ENCODE results near the gene PAPLN.

The PAPLN gene

GRCh38 chr14:73248108-73248868 lies 11.0 kb downstream of the PAPLN start:
- no peak for DNase-seq

- DNase-seq: no peak
Observed at GRCh38 chr14:73249108-73249507, 11.8 kb downstream of the PAPLN start.

GRCh38 chr14:73249564-73250316 lies 12.4 kb downstream of the PAPLN start:
- DNase-seq: no peak

- no peak for DNase-seq
Observed at GRCh38 chr14:73250317-73250713, 13.0 kb downstream of the PAPLN start.

- no peak for DNase-seq
Observed at GRCh38 chr14:73250781-73251500, 13.6 kb downstream of the PAPLN start.

DNA sequence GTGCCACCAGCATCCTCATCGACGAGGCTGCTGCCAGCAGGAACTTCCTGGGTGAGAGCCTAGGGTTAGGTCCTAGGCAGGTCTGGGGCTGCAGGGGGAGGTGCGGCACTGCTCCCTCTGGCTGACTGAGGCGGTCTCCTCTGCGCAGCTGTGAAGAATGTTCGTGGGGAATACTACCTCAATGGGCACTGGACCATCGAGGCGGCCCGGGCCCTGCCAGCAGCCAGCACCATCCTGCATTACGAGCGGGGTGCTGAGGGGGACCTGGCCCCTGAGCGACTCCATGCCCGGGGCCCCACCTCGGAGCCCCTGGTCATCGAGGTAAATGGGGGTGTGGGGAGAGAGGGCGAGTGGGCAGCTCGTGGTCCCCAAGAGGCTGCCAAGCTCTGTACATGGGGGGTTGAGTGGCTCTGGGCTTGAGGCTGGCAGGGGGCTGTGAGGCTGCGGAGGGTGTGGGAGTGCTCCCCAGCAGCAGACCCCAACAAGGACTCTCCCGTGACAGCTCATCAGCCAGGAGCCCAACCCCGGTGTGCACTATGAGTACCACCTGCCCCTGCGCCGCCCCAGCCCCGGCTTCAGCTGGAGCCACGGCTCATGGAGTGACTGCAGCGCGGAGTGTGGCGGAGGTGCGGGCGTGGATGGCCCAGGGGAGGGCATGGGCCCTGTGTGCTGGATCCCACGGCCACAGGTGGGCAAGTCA lies 14.4 kb downstream of the PAPLN start:
- DNase-seq: no peak

DNA sequence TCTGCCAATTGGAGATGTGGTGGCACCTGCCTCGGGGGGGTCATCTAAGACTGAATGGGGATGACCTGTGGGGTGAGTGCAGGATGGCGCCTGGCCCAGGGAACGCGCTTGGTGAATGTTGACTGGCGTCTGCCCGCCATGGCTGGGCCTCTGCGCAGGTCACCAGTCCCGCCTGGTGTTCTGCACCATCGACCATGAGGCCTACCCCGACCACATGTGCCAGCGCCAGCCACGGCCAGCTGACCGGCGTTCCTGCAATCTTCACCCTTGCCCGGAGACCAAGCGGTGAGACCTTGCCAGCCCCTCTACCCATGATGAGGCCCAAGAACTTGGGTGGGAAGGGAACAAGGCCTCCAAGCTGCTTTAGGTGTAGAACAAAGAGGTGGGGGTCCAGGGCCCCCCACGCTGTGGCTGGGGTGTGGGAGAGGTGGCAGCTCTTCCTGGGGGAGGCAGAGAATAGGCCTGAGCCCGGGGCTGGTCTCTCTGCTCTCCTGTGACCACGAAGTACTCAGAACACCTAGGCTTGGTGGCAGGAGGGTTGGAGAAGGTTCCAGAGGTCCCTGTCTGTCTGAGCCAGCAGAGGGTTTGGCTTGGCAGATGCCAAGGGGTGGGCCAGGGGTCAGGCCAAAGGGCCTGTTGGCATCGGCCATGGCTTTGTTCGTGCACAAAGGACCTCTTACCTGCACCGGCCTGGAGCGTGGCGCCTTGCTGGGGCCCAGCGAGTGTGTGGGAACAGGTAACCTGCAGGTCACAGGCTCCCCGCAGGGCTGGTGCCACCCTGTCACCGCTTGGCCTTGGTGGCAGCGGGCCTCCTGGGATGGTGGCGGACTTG lies 15.4 kb downstream of the PAPLN start:
- DNase-seq: no peak

DNA sequence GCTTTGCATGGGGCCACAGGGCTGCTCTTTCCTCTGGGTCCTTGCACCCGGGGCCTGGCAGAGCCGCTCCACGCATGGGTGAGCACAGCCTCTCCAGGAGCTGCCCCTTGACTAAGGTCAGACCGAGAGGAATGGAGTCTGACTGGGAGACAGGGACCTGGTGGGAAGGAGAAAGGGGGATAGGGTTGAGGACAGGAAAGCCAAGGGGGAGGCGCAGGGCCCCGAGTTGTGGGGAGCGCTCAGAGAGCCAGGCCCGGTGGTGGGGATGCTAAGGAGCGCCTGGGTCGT lies 16.0 kb downstream of the PAPLN start:
- DNase-seq: no peak

- DNase-seq: no peak
Observed at GRCh38 chr14:73253721-73254120, 16.4 kb downstream of the PAPLN start.

- no peak for DNase-seq
Observed at GRCh38 chr14:73254247-73255004, 17.1 kb downstream of the PAPLN start.

DNA sequence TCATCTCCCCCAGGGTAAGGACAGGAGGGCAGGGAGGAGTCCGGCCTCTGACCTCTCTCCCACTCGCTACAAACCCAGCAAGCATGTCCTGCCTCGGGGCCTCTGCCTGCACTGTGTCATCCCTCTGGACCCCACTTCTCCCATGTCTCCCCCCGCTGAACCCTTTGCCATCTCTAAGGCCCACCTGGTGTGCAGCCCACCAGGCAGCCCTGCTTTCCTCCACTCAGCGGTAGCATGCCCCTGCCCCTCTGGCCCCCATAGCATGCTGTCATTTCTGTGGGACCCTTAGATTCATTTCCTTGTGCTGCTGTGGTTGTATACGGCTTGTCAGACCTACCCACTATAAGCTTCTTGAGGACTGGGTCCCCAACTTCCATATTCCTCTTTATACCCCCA lies 17.7 kb downstream of the PAPLN start:
- no peak for DNase-seq

GRCh38 chr14:73255693-73256225 lies 18.5 kb downstream of the PAPLN start:
- DNase-seq: no peak

GRCh38 chr14:73258076-73258475 lies 20.8 kb downstream of the PAPLN start:
- DNase-seq: no peak

- no peak for DNase-seq
Observed at GRCh38 chr14:73258845-73259611, 21.7 kb downstream of the PAPLN start.

- no peak for DNase-seq
Observed at GRCh38 chr14:73259837-73260236, 22.5 kb downstream of the PAPLN start.

DNA sequence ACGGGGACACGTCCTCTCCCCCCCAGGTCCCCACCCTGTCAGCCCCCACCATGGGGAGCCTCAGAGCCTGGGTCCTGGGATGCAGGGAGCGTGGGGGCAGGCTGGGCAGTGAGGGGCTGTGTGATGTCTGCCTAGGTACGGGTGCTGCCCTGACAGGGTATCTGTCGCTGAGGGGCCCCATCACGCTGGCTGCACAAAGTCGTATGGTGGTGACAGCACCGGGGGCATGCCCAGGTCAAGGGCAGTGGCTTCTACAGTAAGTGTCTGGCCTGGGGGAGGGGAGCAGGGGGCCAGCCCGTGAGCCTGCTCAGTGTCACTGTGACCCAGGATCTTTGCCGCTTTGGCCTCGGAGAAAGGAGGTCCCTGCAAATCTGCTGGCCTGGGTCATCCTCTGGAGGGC lies 23.3 kb downstream of the PAPLN start:
- DNase-seq: no peak

DNA sequence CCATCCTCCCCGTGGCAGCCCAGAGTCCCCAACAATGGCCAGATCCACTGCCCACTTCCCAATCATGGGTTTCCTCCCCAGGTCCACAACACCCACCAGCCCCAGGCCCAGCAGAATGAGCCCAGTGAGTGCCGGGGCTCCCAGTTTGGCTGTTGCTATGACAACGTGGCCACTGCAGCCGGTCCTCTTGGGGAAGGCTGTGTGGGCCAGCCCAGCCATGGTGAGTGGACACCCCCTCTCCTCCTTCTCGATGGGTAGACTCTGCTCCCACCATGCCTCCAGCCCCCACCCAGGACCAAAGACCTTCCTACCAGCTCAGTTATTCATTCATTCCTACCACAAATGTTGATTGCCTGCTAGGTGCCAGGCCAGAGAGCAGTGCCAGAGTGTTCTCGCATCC lies 23.8 kb downstream of the PAPLN start:
- no peak for DNase-seq

GRCh38 chr14:73261520-73262426 lies 24.5 kb downstream of the PAPLN start:
- no peak for DNase-seq

DNA sequence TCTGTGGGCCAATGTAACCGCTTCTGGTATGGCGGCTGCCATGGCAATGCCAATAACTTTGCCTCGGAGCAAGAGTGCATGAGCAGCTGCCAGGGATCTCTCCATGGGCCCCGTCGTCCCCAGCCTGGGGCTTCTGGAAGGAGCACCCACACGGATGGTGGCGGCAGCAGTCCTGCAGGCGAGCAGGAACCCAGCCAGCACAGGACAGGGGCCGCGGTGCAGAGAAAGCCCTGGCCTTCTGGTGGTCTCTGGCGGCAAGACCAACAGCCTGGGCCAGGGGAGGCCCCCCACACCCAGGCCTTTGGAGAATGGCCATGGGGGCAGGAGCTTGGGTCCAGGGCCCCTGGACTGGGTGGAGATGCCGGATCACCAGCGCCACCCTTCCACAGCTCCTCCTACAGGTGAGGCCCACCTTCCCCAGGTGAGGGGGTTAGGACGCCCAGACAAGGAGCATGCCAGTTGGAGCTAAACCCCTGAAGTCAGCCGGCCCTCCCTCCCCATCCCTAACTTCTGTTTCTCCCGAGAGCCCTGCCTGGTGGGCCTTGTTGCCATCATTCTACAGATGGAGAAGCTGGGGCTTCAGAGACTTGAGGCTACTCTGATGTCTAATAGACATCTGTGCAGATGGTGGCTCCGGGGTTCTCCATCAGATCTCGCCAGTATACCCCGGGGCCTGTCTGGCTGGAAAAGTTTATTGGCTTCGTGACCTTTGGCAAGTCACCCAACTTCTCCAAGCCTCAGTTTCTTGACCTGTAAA lies 25.3 kb downstream of the PAPLN start:
- no peak for DNase-seq
